ENCODE results near the gene MYO7A. TPM values are rescaled to one million over a fixed set of nuclear protein-coding genes. Genes with fewer than 3 reads are reported as not detected.

MYO7A gene
- polyA plus RNA-seq, 4 donors, result 1.9 to 3.3 (median 2.8) TPM

DNA sequence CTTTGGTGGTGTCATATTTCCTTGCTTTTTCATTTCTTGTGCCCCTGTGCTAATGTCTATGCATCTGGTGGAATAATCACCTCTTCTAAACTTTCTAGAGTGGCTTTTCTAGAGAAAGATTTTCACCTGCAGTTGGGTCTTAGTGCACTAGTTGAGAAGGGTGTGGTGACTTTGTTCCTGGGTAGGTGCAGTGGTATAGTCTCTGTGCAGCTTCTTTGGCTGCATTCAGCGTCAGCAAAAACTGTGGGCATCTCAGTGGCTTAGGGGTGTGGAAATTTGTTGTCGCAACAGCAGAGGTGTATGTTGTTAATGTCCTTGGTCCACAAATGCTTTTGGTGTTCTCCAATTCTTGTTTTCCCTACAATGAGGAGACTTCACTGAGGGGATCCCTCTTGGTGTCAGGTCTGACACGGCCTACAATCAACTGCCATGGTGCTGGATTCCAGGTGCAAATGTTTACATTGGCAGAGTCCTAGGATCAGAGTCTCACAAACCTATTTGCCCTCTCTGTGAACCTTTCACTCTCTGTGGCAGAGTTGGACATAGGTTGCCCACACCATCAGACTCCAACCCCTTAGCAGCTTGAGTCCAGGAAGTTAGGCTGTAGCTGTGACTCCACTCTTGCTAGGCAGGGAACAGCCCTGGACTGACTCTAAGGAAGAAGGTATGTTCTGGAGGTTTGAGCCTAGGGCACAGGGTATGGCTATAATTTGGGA, 124.7 kb downstream of the MYO7A start:
- DNase-seq (ENCODE audit: low read depth in 4 of 4, low spot score in 3 of 4), result no peak

DNA sequence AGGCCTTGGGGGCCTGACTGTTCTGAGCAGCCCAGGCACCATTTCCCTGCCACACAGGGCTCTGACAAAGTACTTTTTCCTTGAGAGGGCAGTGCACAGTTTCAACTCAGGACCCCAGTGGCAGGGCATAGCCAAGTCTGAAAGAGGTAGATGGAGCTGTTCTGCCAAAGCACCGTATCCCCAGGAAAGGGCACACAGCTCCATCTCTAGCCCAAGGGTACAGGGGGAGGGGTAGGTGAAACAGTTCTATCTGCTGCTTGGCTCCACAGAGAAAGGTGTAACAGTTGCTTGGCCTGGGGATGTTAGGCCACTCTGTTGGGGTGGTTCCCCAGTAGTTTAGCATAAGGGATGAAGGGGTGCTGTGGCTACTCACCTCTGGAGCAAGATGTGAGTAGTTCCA, 125.6 kb downstream of the MYO7A start:
- DNase-seq (ENCODE audit: low read depth in 4 of 4, low spot score in 3 of 4), result no peak

DNA sequence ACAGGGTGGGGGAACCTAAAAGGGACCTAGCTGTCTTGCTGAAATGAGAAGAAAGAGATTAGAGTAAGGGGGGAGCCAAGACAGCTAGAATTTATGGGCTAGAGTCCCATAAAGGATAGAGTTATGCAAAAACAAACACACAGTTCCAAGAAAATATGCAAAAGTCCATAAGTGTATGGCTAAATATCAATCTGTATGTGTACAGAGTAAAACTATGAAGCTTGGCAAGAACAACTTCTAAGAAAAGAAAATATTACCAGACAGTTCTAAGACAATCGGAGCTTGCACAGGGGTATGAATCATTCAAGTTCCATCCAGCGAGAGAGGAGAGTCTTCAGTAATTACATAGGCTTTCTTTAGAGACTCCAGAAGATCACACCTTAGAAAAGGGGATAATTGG, 131.6 kb downstream of the MYO7A start:
- DNase-seq (ENCODE audit: low read depth in 4 of 4, low spot score in 3 of 4), result no peak

DNA sequence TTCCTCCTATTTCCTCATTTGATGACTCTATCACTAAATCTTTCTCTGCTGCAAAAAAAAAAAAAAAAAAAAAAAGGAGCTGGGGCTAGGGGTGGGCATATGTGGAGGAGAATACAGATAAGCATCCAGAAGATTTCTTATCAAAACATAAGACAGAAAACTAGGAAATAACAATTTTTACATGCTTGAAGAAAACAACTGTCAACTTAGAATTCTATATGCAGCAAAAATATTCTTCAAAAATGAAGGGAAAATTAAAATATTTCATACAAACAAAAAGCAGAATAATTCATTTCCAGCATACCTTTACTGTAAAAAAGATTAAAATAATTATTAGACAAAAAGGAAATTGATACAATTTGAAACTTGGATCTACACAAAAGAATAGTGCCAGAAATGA, 134.8 kb downstream of the MYO7A start:
- no peak for DNase-seq (ENCODE audit: low read depth in 4 of 4, low spot score in 3 of 4)

Other genes with a start within 250 kb of the MYO7A start
- gene B3GNT6, start 93.8 kb upstream of the MYO7A start, polyA plus RNA-seq (ENCODE audit: insufficient read length in 4 of 4), result under 1 TPM in 1 of 4 donors, not detected in 3; 0.03 TPM
- 10 to 100 TPM; 22.6 to 31.9 (median 27.0) TPM for gene CAPN5, start 61.3 kb upstream of the MYO7A start, polyA plus RNA-seq (ENCODE audit: insufficient read length in 4 of 4)
- under 1 TPM in 1 of 4 donors, not detected in 3; 0.18 TPM for gene OMP, start 25.4 kb upstream of the MYO7A start, polyA plus RNA-seq (ENCODE audit: insufficient read length in 4 of 4)
- gene GDPD4, start 173.4 kb downstream of the MYO7A start, polyA plus RNA-seq (ENCODE audit: insufficient read length in 4 of 4), result under 1 TPM in 3 of 4 donors, not detected in 1; 0.08 to 0.49 (median 0.21) TPM